ENCODE measurements around the gene OR51D1. TPM values are rescaled to one million over a fixed set of nuclear protein-coding genes. Genes with fewer than 3 reads are reported as not detected.

Gene OR51D1
- total RNA-seq, 1 donor from 2014 or later, result not detected

DNA sequence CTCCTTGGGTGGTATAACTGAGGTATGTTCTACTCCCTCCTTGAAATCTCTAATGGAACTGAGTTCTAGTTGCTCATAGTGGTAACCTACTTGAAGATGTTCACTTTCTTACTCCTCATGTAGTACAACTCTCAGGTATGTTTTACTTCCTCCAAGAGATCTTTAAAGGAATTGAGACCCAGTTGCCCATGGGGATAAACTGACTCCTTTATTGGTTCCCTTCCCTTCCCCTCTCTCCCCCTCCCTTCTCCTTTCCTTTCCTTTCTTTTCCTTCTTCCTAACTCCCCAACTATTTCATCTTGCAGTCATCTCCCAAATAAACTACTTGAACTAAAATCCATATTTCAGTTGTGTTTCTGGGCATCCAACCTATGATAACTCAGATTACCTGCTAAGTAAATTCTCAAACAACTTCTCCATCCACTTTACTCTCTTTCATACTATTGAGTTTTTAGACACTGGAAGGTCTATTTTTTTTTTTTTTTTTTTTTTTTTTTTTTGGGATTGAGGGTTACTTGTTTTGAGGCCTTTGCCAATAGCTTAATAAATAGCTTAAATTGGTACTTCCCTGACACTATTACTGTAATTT is 21.3 kb upstream of the OR51D1 start:
- Histone ChIP-seq H3K4me3 (no peak overlapping the region), H3K36me3 (no peaks in the 10 kb centered on the region), H3K4me1 (no peaks in the 10 kb centered on the region), H3K27ac (no peak overlapping the region), H3K9me3 (no peaks in the 10 kb centered on the region), H3K27me3 (no peaks in the 10 kb centered on the region)
- intact Hi-C loops (cut with DNase I), result no loop called here
- DNase-seq (ENCODE audit: extremely low spot score in 2 of 2), result no peak
- TF ChIP-seq POLR2AphosphoS5 (IDR thresholded peaks at IDR 0.05; ENCODE audit: insufficient read depth in 1 of 2, low read depth in 1 of 2), result no peak
- no peak for TF ChIP-seq POLR2A (IDR thresholded peaks at IDR 0.05)
- TF ChIP-seq, protein P1, sequence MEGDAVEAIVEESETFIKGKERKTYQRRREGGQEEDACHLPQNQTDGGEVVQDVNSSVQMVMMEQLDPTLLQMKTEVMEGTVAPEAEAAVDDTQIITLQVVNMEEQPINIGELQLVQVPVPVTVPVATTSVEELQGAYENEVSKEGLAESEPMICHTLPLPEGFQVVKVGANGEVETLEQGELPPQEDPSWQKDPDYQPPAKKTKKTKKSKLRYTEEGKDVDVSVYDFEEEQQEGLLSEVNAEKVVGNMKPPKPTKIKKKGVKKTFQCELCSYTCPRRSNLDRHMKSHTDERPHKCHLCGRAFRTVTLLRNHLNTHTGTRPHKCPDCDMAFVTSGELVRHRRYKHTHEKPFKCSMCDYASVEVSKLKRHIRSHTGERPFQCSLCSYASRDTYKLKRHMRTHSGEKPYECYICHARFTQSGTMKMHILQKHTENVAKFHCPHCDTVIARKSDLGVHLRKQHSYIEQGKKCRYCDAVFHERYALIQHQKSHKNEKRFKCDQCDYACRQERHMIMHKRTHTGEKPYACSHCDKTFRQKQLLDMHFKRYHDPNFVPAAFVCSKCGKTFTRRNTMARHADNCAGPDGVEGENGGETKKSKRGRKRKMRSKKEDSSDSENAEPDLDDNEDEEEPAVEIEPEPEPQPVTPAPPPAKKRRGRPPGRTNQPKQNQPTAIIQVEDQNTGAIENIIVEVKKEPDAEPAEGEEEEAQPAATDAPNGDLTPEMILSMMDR (IDR thresholded peaks at IDR 0.05), result no peak

DNA sequence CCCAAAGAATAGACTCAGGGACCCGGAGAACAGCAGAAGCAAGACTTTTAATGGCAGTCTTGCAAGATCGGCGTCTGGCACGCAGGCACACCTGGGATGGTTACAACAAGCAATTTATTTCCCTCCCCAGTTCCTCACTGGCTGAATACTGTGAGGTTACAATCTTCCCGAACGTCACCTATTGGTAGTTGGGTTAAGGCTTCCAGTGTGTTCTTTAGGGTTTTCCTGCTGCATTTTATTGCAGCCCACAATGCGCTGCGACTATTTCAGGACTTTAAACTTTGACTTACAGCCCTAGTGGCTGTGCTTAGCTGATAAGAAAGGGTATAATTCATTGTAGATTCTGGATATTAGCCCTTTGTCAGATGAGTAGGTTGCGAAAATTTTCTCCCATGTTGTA is 17.8 kb upstream of the OR51D1 start:
- intact Hi-C loops (cut with DNase I), result no loop called here

DNA sequence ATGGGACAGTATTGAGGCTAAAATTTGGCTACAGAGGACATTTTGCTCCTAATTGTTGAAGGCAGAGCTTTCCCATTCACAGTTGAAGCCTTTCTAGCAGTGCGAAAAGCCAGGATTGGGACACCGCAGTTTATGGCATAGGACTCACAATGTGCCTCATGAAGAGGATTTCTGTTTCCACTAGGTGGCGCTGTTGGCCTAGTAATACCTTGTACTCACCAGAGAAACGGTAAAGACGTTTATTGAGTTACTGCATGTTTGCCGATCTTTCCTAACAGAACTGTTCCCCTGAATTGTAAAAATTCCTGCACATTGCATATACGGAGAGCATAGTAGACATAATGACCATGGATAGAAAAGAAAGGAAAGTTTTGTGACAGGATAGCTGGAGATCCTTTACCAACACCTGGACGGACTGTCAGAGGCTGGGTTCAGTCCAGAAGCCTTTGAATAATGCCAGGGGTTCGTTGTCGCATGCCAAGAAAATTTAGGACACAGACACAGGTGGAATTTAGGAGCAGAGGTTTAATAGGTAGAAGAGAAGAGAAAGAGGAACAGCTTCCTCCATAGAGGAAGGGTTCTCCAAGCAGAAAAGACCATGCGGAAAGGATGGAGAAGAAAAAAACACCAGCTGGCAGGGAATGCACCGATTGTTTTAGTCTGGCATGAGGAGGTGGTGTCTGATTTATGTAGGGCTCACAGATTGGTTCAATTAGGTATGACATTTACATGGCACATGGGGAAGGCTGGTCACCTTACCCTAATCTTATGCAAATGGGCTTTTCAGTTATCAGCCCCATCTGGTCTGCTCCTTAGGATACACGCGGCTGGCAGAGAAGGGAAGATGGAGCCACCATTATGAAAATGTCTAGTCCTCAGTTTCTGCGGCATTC is 10.8 kb upstream of the OR51D1 start:
- Histone ChIP-seq H3K36me3 (no peaks in the 10 kb centered on the region), H3K4me3 (no peak overlapping the region), H3K4me1 (no peaks in the 10 kb centered on the region), H3K9me3 (no peaks in the 10 kb centered on the region), H3K27me3 (no peaks in the 10 kb centered on the region), H3K27ac (no peak overlapping the region)
- no peak for DNase-seq (ENCODE audit: extremely low spot score in 2 of 2)
- intact Hi-C loops (cut with DNase I), result no loop called here
- TF ChIP-seq POLR2AphosphoS5 (IDR thresholded peaks at IDR 0.05; ENCODE audit: insufficient read depth in 1 of 2, low read depth in 1 of 2), result no peak
- TF ChIP-seq, protein P1 (IDR thresholded peaks at IDR 0.05), result no peak
- TF ChIP-seq POLR2A (IDR thresholded peaks at IDR 0.05), result no peak

More for the DNA sequence above, 17.8 kb upstream of the OR51D1 start:
- Histone ChIP-seq H3K27me3 (no peaks in the 10 kb centered on the region), H3K4me3 (no peak overlapping the region), H3K36me3 (no peaks in the 10 kb centered on the region), H3K9me3 (no peaks in the 10 kb centered on the region), H3K27ac (no peak overlapping the region), H3K4me1 (no peaks in the 10 kb centered on the region)
- TF ChIP-seq POLR2AphosphoS5 (IDR thresholded peaks at IDR 0.05; ENCODE audit: insufficient read depth in 1 of 2, low read depth in 1 of 2) (no peak), POLR2A (IDR thresholded peaks at IDR 0.05) (no peak)
- TF ChIP-seq, protein P1 (IDR thresholded peaks at IDR 0.05), result no peak
- peak in 1 of 2 donors; percentile 64 for DNase-seq (ENCODE audit: extremely low spot score in 2 of 2)

GRCh38 chr11:4636136-4636535 is 1.1 kb upstream of the OR51D1 start:
- H3K4me3 ChIP-seq, result no peak overlapping the region
- H3K36me3 ChIP-seq, result no peaks in the 10 kb centered on the region
- DNase-seq (ENCODE audit: extremely low spot score in 2 of 2), result no peak
- H3K27ac ChIP-seq, result no peak overlapping the region
- H3K9me3 ChIP-seq, result no peaks in the 10 kb centered on the region
- intact Hi-C loops (cut with DNase I), result no loop called here
- TF ChIP-seq, protein P1 (IDR thresholded peaks at IDR 0.05), result no peak
- TF ChIP-seq POLR2A (IDR thresholded peaks at IDR 0.05), result no peak
- no peak for TF ChIP-seq POLR2AphosphoS5 (IDR thresholded peaks at IDR 0.05; ENCODE audit: insufficient read depth in 1 of 2, low read depth in 1 of 2)
- no peaks in the 10 kb centered on the region for H3K27me3 ChIP-seq
- H3K4me1 ChIP-seq, result no peaks in the 10 kb centered on the region

DNA sequence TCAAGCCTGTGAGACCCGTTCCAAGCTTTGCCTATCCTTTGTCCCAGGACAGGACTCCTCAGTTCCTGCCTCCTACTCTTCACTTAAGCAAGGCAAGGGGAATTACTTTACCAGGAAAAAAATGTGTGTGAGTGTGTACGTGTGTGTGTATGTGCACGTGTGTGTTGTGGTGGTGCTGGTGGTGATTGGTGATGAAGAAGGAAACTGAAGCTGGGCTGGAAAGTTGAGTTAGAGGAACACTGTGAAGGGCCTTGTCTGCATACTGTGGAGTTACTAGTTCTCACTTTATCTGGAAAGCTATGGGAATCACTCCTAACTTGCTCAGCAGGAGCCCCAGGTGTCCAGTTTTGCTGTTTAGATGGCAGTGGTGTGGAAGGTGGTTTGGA is 378 bp downstream of the OR51D1 start:
- no peak overlapping the region for H3K4me3 ChIP-seq
- intact Hi-C loops (cut with DNase I), result no loop called here

More for the DNA sequence above, 378 bp downstream of the OR51D1 start:
- no peak for DNase-seq (ENCODE audit: extremely low spot score in 2 of 2)
- TF ChIP-seq, protein P1 (IDR thresholded peaks at IDR 0.05), result no peak
- TF ChIP-seq POLR2AphosphoS5 (IDR thresholded peaks at IDR 0.05; ENCODE audit: insufficient read depth in 1 of 2, low read depth in 1 of 2), result no peak
- TF ChIP-seq POLR2A (IDR thresholded peaks at IDR 0.05), result no peak
- H3K27ac ChIP-seq, result no peak overlapping the region
- H3K4me1 ChIP-seq, result no peaks in the 10 kb centered on the region
- no peaks in the 10 kb centered on the region for H3K9me3 ChIP-seq
- H3K27me3 ChIP-seq, result no peaks in the 10 kb centered on the region
- no peaks in the 10 kb centered on the region for H3K36me3 ChIP-seq

Data from vagina (tissue), 2 donors.